Left ventricle myocardium inferior (tissue), 1 donor: ENCODE results near the gene RABEPK. TPM values are rescaled to one million over a fixed set of nuclear protein-coding genes. Genes with fewer than 3 reads are reported as not detected.

ENCODE experiments used
- DNase-seq: peaks from one replicate; pipeline ENCODE4 v3.0.0-alpha.2; 2020
- H3K27ac ChIP-seq: fragments of 200-600 bp; replicated peaks from 2 replicates; pipeline ENCODE4 v1.8.0; 2021
- H3K27me3 ChIP-seq: fragments of 200-600 bp; 2 replicates; pipeline ENCODE4 v1.8.0; 2021; ENCODE audit warnings: low read depth
- H3K36me3 ChIP-seq: fragments of 200-600 bp; 2 replicates; pipeline ENCODE4 v1.8.0; 2021
- H3K4me1 ChIP-seq: fragments of 200-600 bp; 2 replicates; pipeline ENCODE4 v1.8.0; 2021
- H3K4me3 ChIP-seq: fragments of 200-600 bp; 2 replicates; pipeline ENCODE4 v1.8.0; 2021; ENCODE audit warnings: mild to moderate bottlenecking, moderate library complexity
- H3K9me3 ChIP-seq: fragments of 200-600 bp; replicated peaks from 2 replicates; pipeline ENCODE4 v1.8.0; 2021
- CTCF ChIP-seq: fragments of 200-600 bp; IDR thresholded peaks from 2 replicates; pipeline ENCODE4 v1.8.0; 2021; ENCODE audit warnings: antibody characterized with exemption, mild to moderate bottlenecking, borderline replicate concordance
- intact Hi-C: fragments of 100-400 bp; cut with micrococcal nuclease; formaldehyde crosslinking; loops from one replicate; pipeline ENCODE4 v1.11.0; 2022
- long read RNA-seq: library from polyadenylated mRNA; unstranded; transcript quantifications from one replicate; pipeline ENCODE4 v2.0.0, GENCODE V29; 2021
- total RNA-seq: library from RNA; stranded (reverse); fragmentation: NEBNext Ultra II Directional; extraction: Animal tissue kit (Norgen Biotek cat#: 25700); gene quantifications from one replicate; pipeline ENCODE4 v1.2.1, GENCODE V29; 2021
- donor health status: DM: no; HTN: yes; CAD: no; lungs with severe emphysema.

Gene RABEPK
- total RNA-seq, result 9.7 TPM
- long read RNA-seq, transcript RABEPK-204 (9 exons, 1,466 nt), result major isoform, 5 of 14 reads
- long read RNA-seq, partial matches to known transcripts, result 2 of 14 reads
- long read RNA-seq, other reads (novel, unspliced or antisense), result 5 of 14 reads

DNA sequence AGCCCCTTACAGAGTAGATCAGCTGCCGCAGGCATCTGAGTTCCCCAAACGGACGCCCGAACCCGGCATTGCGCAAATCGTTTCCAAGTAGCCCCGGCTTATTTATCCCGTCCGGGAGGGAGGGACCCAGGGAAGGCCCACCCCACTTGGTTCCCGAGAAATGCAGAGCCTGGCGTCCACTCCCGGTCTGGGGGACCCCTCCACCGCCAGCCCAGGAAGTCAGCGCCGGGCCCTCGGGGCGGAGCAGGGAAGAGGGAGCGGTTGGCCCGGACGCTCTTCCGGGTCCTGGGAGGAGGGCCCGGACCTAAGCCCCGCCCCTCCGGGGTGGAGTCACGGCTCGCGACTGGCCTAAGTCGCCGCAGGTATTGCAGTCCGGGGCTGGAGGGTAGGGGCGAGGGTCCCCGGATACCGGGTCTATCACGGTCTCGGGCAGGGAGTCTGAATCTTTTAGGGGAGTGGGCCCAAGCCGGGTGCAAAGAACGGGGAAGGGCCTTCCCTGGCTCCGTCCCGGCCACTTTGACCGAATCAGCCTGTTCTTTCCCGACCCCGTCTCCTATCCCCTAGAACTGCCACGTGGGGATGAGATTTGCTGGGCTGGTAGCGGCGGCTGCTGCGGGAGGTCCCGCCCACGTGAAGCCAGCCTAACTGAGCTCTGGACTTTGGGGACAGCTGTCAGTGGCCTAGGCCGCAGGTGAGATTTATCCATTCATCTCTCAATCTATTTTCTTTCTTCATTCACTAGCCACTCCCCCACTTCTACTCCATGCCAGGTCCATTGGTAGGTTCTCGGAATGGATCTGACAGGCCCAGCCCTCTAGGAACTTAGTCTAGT is at the start of gene RABEPK:
Gene RABEPK (plus strand): TSS at position 327 of the 832 bp plus-strand sequence. CDS start 2,472 bp downstream, outside the sequence.
- intact Hi-C loops, result no loop called here
- peak; percentile 93 for DNase-seq
- Histone ChIP-seq H3K36me3 (peaks cover 25% of the 10 kb centered on the region), H3K9me3 (no peaks in the 10 kb centered on the region), H3K27ac (peak within 1 kb of the TSS; percentile 92), H3K4me1 (peaks cover 11% of the 10 kb centered on the region), H3K4me3 (peak within 1 kb of the TSS; percentile 72), H3K27me3 (no peaks in the 10 kb centered on the region)
- TF ChIP-seq CTCF, result no peak

GRCh38 chr9:125151730-125152129 is 48.6 kb upstream of the RABEPK start:
- peaks cover 22% of the 10 kb centered on the region for H3K4me1 ChIP-seq
- H3K4me3 ChIP-seq, result no peak overlapping the region
- intact Hi-C loops, result no loop called here
- H3K9me3 ChIP-seq, result no peaks in the 10 kb centered on the region
- DNase-seq, result no peak
- H3K27ac ChIP-seq, result no peak overlapping the region
- TF ChIP-seq CTCF, result no peak
- peaks cover 60% of the 10 kb centered on the region for H3K36me3 ChIP-seq
- no peaks in the 10 kb centered on the region for H3K27me3 ChIP-seq

- peaks cover 22% of the 10 kb centered on the region for H3K4me1 ChIP-seq
- H3K27me3 ChIP-seq, result no peaks in the 10 kb centered on the region
- H3K27ac ChIP-seq, result peak overlapping the region; percentile 47
- H3K4me3 ChIP-seq, result no peak overlapping the region
- H3K9me3 ChIP-seq, result no peaks in the 10 kb centered on the region
- intact Hi-C loops, result no loop called here
- peaks cover 66% of the 10 kb centered on the region for H3K36me3 ChIP-seq
- TF ChIP-seq CTCF, result no peak
- DNase-seq, result no peak
Measured at GRCh38 chr9:125153712-125154367, 46.5 kb upstream of the RABEPK start.

DNA sequence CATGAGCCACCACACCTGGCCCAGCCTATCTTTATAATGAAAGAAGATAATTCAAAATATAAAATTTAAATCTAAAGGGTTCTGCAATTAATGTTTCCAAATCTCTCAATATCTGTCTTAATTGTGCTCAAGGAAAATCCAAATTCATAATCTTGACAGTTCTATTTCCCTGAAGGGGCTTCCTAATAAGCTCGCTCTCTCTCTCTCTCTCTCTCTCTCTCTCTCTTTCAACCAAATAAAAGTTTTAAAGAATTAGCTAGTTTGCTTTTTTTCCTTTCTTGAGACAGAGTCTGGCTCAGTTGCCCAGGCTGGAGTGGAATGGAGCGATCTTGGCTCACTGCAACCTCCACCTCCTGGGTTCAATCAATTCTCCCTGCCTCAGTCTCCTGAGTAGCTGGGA is 43.8 kb upstream of the RABEPK start:
- H3K4me3 ChIP-seq, result no peak overlapping the region
- no peak for DNase-seq
- no peak for TF ChIP-seq CTCF
- intact Hi-C loops, result no loop called here
- no peaks in the 10 kb centered on the region for H3K27me3 ChIP-seq
- peaks cover 40% of the 10 kb centered on the region for H3K36me3 ChIP-seq
- H3K27ac ChIP-seq, result no peak overlapping the region
- H3K9me3 ChIP-seq, result no peaks in the 10 kb centered on the region
- H3K4me1 ChIP-seq, result peaks cover 31% of the 10 kb centered on the region

- Histone ChIP-seq H3K27ac (no peak overlapping the region), H3K36me3 (peaks cover 6% of the 10 kb centered on the region), H3K9me3 (no peaks in the 10 kb centered on the region), H3K4me1 (peaks cover 16% of the 10 kb centered on the region), H3K4me3 (no peak overlapping the region), H3K27me3 (no peaks in the 10 kb centered on the region)
- TF ChIP-seq CTCF, result no peak
- intact Hi-C loops, result no loop called here
- no peak for DNase-seq
Measured at GRCh38 chr9:125160750-125161149, 39.6 kb upstream of the RABEPK start.
